ENCODE results near the gene TSPAN15. TPM values are rescaled to one million over a fixed set of nuclear protein-coding genes. Genes with fewer than 3 reads are reported as not detected.
"Not testable (repeated sequence)": the region's sequence is repeated elsewhere in the genome, so short reads cannot be mapped to it uniquely, and the experiment has no call there.

Gene TSPAN15
- total RNA-seq, 2 donors from 2014 or later: 6.6 to 7.7 TPM

DNA sequence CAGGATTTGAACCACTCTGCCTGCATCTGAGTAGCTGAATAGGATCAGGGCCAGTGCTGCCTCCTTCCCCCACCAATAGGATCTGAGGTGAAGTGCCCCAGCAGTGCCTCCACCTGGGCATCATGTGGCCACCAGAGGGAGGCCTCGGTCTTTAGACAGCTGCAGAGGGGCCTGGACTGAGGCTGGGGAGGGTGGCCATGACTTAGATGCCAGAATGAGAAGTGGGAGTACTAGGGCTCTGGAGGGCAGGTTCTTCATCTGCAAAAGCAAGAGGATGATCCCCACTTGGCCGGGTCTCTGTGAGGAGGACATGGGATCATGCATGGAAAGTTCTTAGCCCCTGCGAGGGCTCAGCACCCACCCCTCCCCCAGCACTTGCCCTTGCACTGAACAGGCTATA lies 65.1 kb downstream of the TSPAN15 start:
- Histone ChIP-seq H3K4me3 (no peak overlapping the region), H3K27ac (no peak overlapping the region), H3K36me3 (no peaks in the 10 kb centered on the region), H3K4me1 (no peaks in the 10 kb centered on the region), H3K27me3 (no peaks in the 10 kb centered on the region), H3K9me3 (no peaks in the 10 kb centered on the region)
- DNase-seq (ENCODE audit: low spot score): no peak
- TF ChIP-seq, protein P1, sequence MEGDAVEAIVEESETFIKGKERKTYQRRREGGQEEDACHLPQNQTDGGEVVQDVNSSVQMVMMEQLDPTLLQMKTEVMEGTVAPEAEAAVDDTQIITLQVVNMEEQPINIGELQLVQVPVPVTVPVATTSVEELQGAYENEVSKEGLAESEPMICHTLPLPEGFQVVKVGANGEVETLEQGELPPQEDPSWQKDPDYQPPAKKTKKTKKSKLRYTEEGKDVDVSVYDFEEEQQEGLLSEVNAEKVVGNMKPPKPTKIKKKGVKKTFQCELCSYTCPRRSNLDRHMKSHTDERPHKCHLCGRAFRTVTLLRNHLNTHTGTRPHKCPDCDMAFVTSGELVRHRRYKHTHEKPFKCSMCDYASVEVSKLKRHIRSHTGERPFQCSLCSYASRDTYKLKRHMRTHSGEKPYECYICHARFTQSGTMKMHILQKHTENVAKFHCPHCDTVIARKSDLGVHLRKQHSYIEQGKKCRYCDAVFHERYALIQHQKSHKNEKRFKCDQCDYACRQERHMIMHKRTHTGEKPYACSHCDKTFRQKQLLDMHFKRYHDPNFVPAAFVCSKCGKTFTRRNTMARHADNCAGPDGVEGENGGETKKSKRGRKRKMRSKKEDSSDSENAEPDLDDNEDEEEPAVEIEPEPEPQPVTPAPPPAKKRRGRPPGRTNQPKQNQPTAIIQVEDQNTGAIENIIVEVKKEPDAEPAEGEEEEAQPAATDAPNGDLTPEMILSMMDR (IDR thresholded peaks at IDR 0.05): no peak

DNA sequence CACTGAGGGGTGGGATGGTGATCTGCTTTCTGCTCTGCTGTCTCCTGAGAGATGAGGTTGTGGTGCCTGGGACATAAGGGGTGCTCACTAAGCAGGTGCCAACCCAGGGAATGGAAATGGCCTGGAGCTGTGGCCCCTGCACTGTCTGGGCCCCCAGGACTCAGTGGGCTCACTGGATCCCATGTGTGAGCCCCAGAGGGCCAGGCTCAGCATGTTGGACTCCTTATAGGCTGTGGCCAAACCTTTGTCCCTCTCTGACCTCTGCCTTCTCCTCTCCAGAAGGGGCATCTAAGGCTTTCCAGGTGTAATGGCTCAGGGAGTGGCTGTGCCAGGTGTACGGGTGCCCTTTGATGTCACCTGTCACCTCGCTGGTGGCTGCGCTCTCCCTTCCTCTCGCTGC lies 65.5 kb downstream of the TSPAN15 start:
- TF ChIP-seq, protein P1 (IDR thresholded peaks at IDR 0.05): no peak
- no peak overlapping the region for H3K27ac ChIP-seq

DNA sequence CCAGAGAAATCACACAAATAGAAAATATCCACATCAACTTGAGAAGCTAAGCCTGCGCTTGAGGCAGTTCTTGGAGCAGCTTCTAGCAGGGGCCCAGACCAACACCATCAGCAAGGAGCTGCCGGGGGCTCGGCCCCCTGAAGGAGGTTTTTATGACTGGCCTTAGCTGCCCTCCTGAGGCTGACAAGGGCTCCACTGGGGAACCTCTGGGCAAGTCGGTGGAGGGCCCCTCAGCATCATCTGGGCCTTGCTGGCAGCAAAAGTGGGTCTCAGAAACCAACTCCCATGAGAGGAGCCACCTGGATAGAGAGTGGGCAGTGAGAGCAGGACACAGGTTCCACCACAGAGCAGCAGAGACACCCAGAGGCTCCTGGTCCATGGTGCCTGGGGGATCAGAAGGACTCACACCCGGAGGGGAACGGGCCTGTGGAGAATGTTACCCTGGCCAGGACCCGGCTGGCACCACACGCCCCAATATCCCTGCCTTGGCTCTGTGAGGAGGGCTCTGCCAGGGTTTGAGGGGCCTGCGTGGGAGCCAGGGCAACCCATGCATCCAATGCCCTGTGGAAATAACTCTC lies 66.1 kb downstream of the TSPAN15 start:
- no peak overlapping the region for H3K4me3 ChIP-seq
- no peak for DNase-seq (ENCODE audit: low spot score)
- TF ChIP-seq, protein P1 (IDR thresholded peaks at IDR 0.05): no peak
- H3K9me3 ChIP-seq: no peaks in the 10 kb centered on the region
- no peak overlapping the region for H3K27ac ChIP-seq
- no peaks in the 10 kb centered on the region for H3K36me3 ChIP-seq
- H3K4me1 ChIP-seq: no peaks in the 10 kb centered on the region
- H3K27me3 ChIP-seq: no peaks in the 10 kb centered on the region

More for the DNA sequence above, 65.5 kb downstream of the TSPAN15 start:
- Histone ChIP-seq H3K27me3 (no peaks in the 10 kb centered on the region), H3K4me3 (no peak overlapping the region), H3K4me1 (no peaks in the 10 kb centered on the region), H3K36me3 (no peaks in the 10 kb centered on the region), H3K9me3 (no peaks in the 10 kb centered on the region)
- no peak for DNase-seq (ENCODE audit: low spot score)

DNA sequence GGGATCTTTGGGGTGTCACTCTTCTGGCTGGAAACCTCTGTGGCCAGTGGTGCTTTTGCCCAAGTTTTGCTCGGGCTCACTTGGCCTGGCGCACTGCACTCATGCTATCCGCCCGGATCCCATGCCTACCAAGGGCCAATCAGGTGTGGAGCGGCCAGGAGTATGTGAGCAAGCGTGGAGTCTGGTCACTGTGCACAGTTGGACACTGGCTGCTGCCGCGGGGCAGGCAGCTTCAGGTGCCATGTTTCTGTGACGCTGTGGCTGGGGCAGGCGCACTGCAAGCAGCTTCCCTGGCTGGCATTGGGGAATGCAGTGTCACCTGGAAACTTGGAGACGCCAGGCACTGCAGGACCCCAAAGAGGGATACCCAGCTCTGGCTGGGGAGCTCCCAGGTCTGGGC lies 76.7 kb downstream of the TSPAN15 start:
- no peak overlapping the region for H3K4me3 ChIP-seq
- no peaks in the 10 kb centered on the region for H3K9me3 ChIP-seq
- no peaks in the 10 kb centered on the region for H3K27me3 ChIP-seq
- H3K36me3 ChIP-seq: no peaks in the 10 kb centered on the region
- DNase-seq (ENCODE audit: low spot score): no peak
- TF ChIP-seq, protein P1 (IDR thresholded peaks at IDR 0.05): no peak
- H3K27ac ChIP-seq: no peak overlapping the region
- H3K4me1 ChIP-seq: no peaks in the 10 kb centered on the region

DNA sequence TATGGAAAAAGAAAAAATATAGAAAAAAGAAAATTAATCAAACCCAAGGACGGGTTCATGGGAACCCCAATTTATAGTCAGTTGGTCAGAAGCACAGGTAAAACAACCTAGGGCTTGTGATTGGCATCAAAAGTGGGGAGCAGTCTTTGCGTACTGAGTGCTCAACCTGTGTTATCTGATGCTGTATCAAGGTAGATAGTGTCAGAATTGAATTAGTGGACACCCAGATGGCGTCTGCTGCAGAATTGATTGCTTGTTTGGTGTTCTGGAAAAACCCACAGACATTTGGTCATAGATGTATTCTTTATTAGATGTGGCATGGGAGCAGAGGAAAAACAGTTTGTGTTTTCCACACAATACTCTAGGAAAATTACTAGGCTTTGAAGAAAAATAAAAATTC lies 82.4 kb downstream of the TSPAN15 start:
- no peak overlapping the region for H3K27ac ChIP-seq
- TF ChIP-seq, protein P1 (IDR thresholded peaks at IDR 0.05): no peak
- no peak for DNase-seq (ENCODE audit: low spot score)
- H3K27me3 ChIP-seq: no peaks in the 10 kb centered on the region
- H3K4me1 ChIP-seq: no peaks in the 10 kb centered on the region
- no peak overlapping the region for H3K4me3 ChIP-seq
- no peaks in the 10 kb centered on the region for H3K9me3 ChIP-seq
- no peaks in the 10 kb centered on the region for H3K36me3 ChIP-seq

DNA sequence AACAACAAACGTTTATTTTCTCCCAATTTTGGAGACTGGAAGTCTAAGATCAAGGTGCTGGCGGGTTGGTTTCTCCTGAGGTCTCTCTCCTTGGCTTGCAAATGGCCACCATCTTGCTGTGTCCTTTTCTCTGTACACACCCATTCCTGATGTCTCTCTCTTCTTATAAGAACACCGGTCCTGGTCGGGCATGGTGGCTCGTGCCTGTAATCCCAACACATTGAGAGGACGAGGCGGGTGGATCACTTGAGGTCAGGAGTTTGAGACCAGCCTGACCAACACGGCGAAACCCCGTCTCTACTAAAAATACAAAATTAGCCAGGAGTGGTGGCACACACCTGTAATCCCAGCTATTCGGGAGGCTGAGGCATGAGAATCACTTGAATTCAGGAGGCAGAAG lies 85.3 kb downstream of the TSPAN15 start:
- H3K36me3 ChIP-seq; H3K4me3 ChIP-seq; DNase-seq (ENCODE audit: low spot score); H3K27me3 ChIP-seq; H3K4me1 ChIP-seq; H3K27ac ChIP-seq; H3K9me3 ChIP-seq: not testable (repeated sequence)

All from right atrium auricular region (tissue), 2 donors.